OCI-LY1 (cell line): ENCODE results near the gene MDFIC.

Source experiments
- H2AFZ ChIP-seq: fragments of 200-600 bp; sonication (generic), shearing (Covaris generic); 2 replicates; pipeline ENCODE4 v1.6.0; 2014; ENCODE audit warnings: antibody characterized with exemption, mild to moderate bottlenecking, low read length
- H3F3A ChIP-seq: fragments of 200-600 bp; sonication (generic), shearing (Covaris generic); 2 replicates; pipeline ENCODE4 v1.6.0; 2014; ENCODE audit warnings: mild to moderate bottlenecking, antibody characterized with exemption, low read length, moderate library complexity; ENCODE audit not compliant: insufficient read depth
- H3K27ac ChIP-seq: fragments of 200-600 bp; sonication (generic); 2 replicates; pipeline ENCODE4 v1.5.1; 2014; ENCODE audit warnings: low read length, mixed run types, mild to moderate bottlenecking, low read depth; ENCODE audit not compliant: poor library complexity, severe bottlenecking
- H3K27me3 ChIP-seq: fragments of 200-600 bp; sonication (generic); 2 replicates; pipeline ENCODE4 v1.6.0; 2014; ENCODE audit warnings: antibody characterized with exemption, mild to moderate bottlenecking, low read length, moderate library complexity; ENCODE audit not compliant: insufficient read depth
- H3K36me3 ChIP-seq: fragments of 200-600 bp; sonication (generic); 2 replicates; pipeline ENCODE4 v1.6.1; 2014; ENCODE audit warnings: mild to moderate bottlenecking, antibody characterized with exemption, low read length, moderate library complexity, mixed read lengths; ENCODE audit not compliant: insufficient read depth
- H3K4me1 ChIP-seq: fragments of 200-600 bp; sonication (generic); 2 replicates; pipeline ENCODE4 v1.5.1; 2014; ENCODE audit warnings: mild to moderate bottlenecking, low read length, moderate library complexity; ENCODE audit not compliant: insufficient read depth, severe bottlenecking
- H3K4me2 ChIP-seq: fragments of 200-600 bp; sonication (generic), shearing (Covaris generic); 2 replicates; pipeline ENCODE4 v1.6.1; 2014; ENCODE audit warnings: low read length
- H3K4me3 ChIP-seq: fragments of 200-600 bp; sonication (generic); 2 replicates; pipeline ENCODE4 v1.5.1; 2014; ENCODE audit warnings: low read length, low read depth, mild to moderate bottlenecking, mixed read lengths; ENCODE audit not compliant: poor library complexity, severe bottlenecking
- H3K79me2 ChIP-seq: fragments of 200-600 bp; shearing (Covaris generic); 2 replicates; pipeline ENCODE4 v1.6.1; 2016; ENCODE audit warnings: mixed run types, low read length, mixed read lengths; ENCODE audit not compliant: insufficient read depth
- H3K9ac ChIP-seq: fragments of 200-600 bp; sonication (generic), shearing (Covaris generic); 2 replicates; pipeline ENCODE4 v1.6.1; 2014; ENCODE audit warnings: mild to moderate bottlenecking, low read length, mixed read lengths
- H3K9me2 ChIP-seq: fragments of 200-600 bp; sonication (generic), shearing (Covaris generic); 2 replicates; pipeline ENCODE4 v1.6.1; 2014; ENCODE audit warnings: low read depth, mild to moderate bottlenecking, low read length, mixed read lengths
- H3K9me3 ChIP-seq: fragments of 200-600 bp; shearing (Covaris generic); 2 replicates; pipeline ENCODE4 v1.6.1; 2014; ENCODE audit warnings: low read length, mixed read lengths
- H4K20me1 ChIP-seq: fragments of 200-600 bp; sonication (generic), shearing (Covaris generic); 2 replicates; pipeline ENCODE4 v1.6.0; 2016; ENCODE audit warnings: mild to moderate bottlenecking, low read length; ENCODE audit not compliant: insufficient read depth
- CTCF ChIP-seq: fragments of 200-600 bp; sonication (generic), shearing (Covaris generic); IDR thresholded peaks from 2 replicates; pipeline ENCODE4 v1.5.1; 2017; ENCODE audit warnings: mild to moderate bottlenecking, antibody characterized with exemption, low read length, moderate library complexity, mixed read lengths
- EZH2 ChIP-seq: fragments of 200-600 bp; sonication (generic), shearing (Covaris generic); IDR thresholded peaks from 2 replicates; pipeline ENCODE4 v1.8.0; 2017; ENCODE audit warnings: borderline replicate concordance, mixed run types, mild to moderate bottlenecking, antibody characterized with exemption, low read length, moderate library complexity, mixed read lengths

MDFIC gene

GRCh38 chr7:114975401-114975800 is 53.5 kb downstream of the MDFIC start:
- Histone ChIP-seq H3K9ac (no peak overlapping the region), H3K27ac (no peak overlapping the region), H3F3A (no peaks in the 10 kb centered on the region), H2AFZ (no peak overlapping the region), H3K9me2 (peaks cover 3% of the 10 kb centered on the region; the same call in 1 of the 2 replicates), H3K4me1 (no peaks in the 10 kb centered on the region), H4K20me1 (no peaks in the 10 kb centered on the region), H3K79me2 (no peaks in the 10 kb centered on the region), H3K4me2 (no peak overlapping the region), H3K27me3 (no peaks in the 10 kb centered on the region), H3K36me3 (no peaks in the 10 kb centered on the region), H3K9me3 (no peaks in the 10 kb centered on the region), H3K4me3 (no peak overlapping the region)
- TF ChIP-seq EZH2 (no peak), CTCF (no peak)

GRCh38 chr7:114976666-114977065 is 54.8 kb downstream of the MDFIC start:
- Histone ChIP-seq H4K20me1 (no peaks in the 10 kb centered on the region), H3F3A (no peaks in the 10 kb centered on the region), H3K4me2 (no peak overlapping the region), H3K36me3 (no peaks in the 10 kb centered on the region), H3K9me2 (peaks cover 3% of the 10 kb centered on the region; the same call in 1 of the 2 replicates), H3K9ac (no peak overlapping the region), H3K79me2 (no peaks in the 10 kb centered on the region), H2AFZ (0 out of 2 replicates have a peak overlapping the region, but pooled peaks have one; percentile 14), H3K4me1 (no peaks in the 10 kb centered on the region), H3K27ac (no peak overlapping the region), H3K9me3 (no peaks in the 10 kb centered on the region), H3K4me3 (no peak overlapping the region), H3K27me3 (no peaks in the 10 kb centered on the region)
- TF ChIP-seq EZH2 (no peak), CTCF (no peak)

GRCh38 chr7:114977277-114977676 is 55.4 kb downstream of the MDFIC start:
- no peaks in the 10 kb centered on the region for H3K36me3 ChIP-seq
- no peak overlapping the region for H3K27ac ChIP-seq
- no peaks in the 10 kb centered on the region for H3F3A ChIP-seq
- H3K9me3 ChIP-seq = no peaks in the 10 kb centered on the region
- H4K20me1 ChIP-seq = no peaks in the 10 kb centered on the region
- no peak for TF ChIP-seq CTCF
- no peak for TF ChIP-seq EZH2
- no peak overlapping the region for H3K9ac ChIP-seq
- H3K27me3 ChIP-seq = no peaks in the 10 kb centered on the region
- no peaks in the 10 kb centered on the region for H3K79me2 ChIP-seq
- no peak overlapping the region for H2AFZ ChIP-seq
- H3K4me3 ChIP-seq = no peak overlapping the region
- no peak overlapping the region for H3K4me2 ChIP-seq
- H3K4me1 ChIP-seq = no peaks in the 10 kb centered on the region
- peaks cover 3% of the 10 kb centered on the region; the same call in 1 of the 2 replicates for H3K9me2 ChIP-seq
